Activated T-helper 1 cell treated with anti-CD3 and anti-CD28 coated beads, Interleukin-12 subunit alpha, Interleukin-12 subunit beta, Interleukin-2, Interleukin-4 antibody, amounts not matched to agents 30 ng/mL and 10 ng/mL and 1 ng/mL, durations not matched to agents 14 hours and 24 hours and 36 hours (primary cell): Measurements from ENCODE around the gene EIF5. TPM values are rescaled to one million over a fixed set of nuclear protein-coding genes. Genes with fewer than 3 reads are reported as not detected.

ENCODE experiments used
- DNase-seq: peaks from one replicate; pipeline ENCODE4 v3.0.0; 2021; ENCODE audit warnings: low spot score
- H3K27ac Mint-ChIP-seq: one replicate; pipeline ENCODE4 v1.8.0; 2021; ENCODE audit warnings: mild to moderate bottlenecking, mixed read lengths
- H3K27me3 Mint-ChIP-seq: one replicate; pipeline ENCODE4 v1.8.0; 2022; ENCODE audit warnings: mild to moderate bottlenecking, moderate library complexity, mixed read lengths; ENCODE audit not compliant: insufficient read depth
- H3K36me3 Mint-ChIP-seq: one replicate; pipeline ENCODE4 v1.8.0; 2021; ENCODE audit warnings: low read depth, mixed read lengths
- H3K4me1 Mint-ChIP-seq: one replicate; pipeline ENCODE4 v1.8.0; 2021; ENCODE audit warnings: low read depth, mixed read lengths
- H3K4me3 Mint-ChIP-seq: one replicate; pipeline ENCODE4 v1.8.0; 2021; ENCODE audit warnings: mild to moderate bottlenecking, moderate library complexity, mixed read lengths
- H3K9me3 Mint-ChIP-seq: one replicate; pipeline ENCODE4 v1.8.0; 2021; ENCODE audit warnings: mixed read lengths
- intact Hi-C: fragments of 100-400 bp; cut with micrococcal nuclease; formaldehyde crosslinking; loops from one replicate; pipeline ENCODE4 v1.15.1; 2024
- total RNA-seq: library from RNA; stranded (reverse); gene quantifications from 2 replicates; pipeline ENCODE4 v1.2.3, GENCODE V29; 2022

The EIF5 gene
- total RNA-seq, 1 donor from 2014 or later, result 292 TPM

GRCh38 chr14:103388664-103389063 is 54.6 kb downstream of the EIF5 start:
- no peaks in the 10 kb centered on the region for H3K9me3 Mint-ChIP-seq
- peaks cover 2% of the 10 kb centered on the region for H3K27me3 Mint-ChIP-seq
- no peak overlapping the region for H3K27ac Mint-ChIP-seq
- intact Hi-C loops, result loop anchor here (5.0 kb wide), 1 partner anchor 39 kb away; no protein-coding TSS in a partner anchor
- H3K4me3 Mint-ChIP-seq, result peak overlapping the region; percentile 34
- peaks cover 4% of the 10 kb centered on the region for H3K36me3 Mint-ChIP-seq
- peaks cover 54% of the 10 kb centered on the region for H3K4me1 Mint-ChIP-seq
- no peak for DNase-seq

GRCh38 chr14:103390605-103391004 is 56.6 kb downstream of the EIF5 start:
- intact Hi-C loops, result no loop called here
- H3K27ac Mint-ChIP-seq, result no peak overlapping the region
- H3K36me3 Mint-ChIP-seq, result peaks cover 4% of the 10 kb centered on the region
- H3K4me1 Mint-ChIP-seq, result peaks cover 59% of the 10 kb centered on the region
- no peaks in the 10 kb centered on the region for H3K9me3 Mint-ChIP-seq
- DNase-seq, result no peak
- H3K27me3 Mint-ChIP-seq, result no peaks in the 10 kb centered on the region
- H3K4me3 Mint-ChIP-seq, result no peak overlapping the region

GRCh38 chr14:103391048-103391447 is 57.0 kb downstream of the EIF5 start:
- Mint-ChIP-seq H3K9me3 (no peaks in the 10 kb centered on the region), H3K36me3 (peaks cover 2% of the 10 kb centered on the region), H3K4me3 (no peak overlapping the region), H3K27me3 (no peaks in the 10 kb centered on the region), H3K4me1 (peaks cover 61% of the 10 kb centered on the region), H3K27ac (no peak overlapping the region)
- DNase-seq, result no peak
- intact Hi-C loops, result no loop called here

- no peaks in the 10 kb centered on the region for H3K9me3 Mint-ChIP-seq
- no peaks in the 10 kb centered on the region for H3K27me3 Mint-ChIP-seq
- peaks cover 57% of the 10 kb centered on the region for H3K4me1 Mint-ChIP-seq
- peaks cover under 1% of the 10 kb centered on the region for H3K36me3 Mint-ChIP-seq
- intact Hi-C loops, result no loop called here
- DNase-seq, result no peak
- no peak overlapping the region for H3K4me3 Mint-ChIP-seq
- H3K27ac Mint-ChIP-seq, result no peak overlapping the region
These were observed 58.1 kb downstream of the EIF5 start for GRCh38 chr14:103392106-103392505.

GRCh38 chr14:103392572-103392971 is 58.5 kb downstream of the EIF5 start:
- Mint-ChIP-seq H3K27ac (no peak overlapping the region), H3K27me3 (no peaks in the 10 kb centered on the region), H3K36me3 (no peaks in the 10 kb centered on the region), H3K4me1 (peaks cover 52% of the 10 kb centered on the region), H3K9me3 (no peaks in the 10 kb centered on the region), H3K4me3 (no peak overlapping the region)
- intact Hi-C loops, result no loop called here
- DNase-seq, result no peak

- Mint-ChIP-seq H3K4me1 (peaks cover 47% of the 10 kb centered on the region), H3K4me3 (no peak overlapping the region), H3K27ac (no peak overlapping the region), H3K27me3 (no peaks in the 10 kb centered on the region), H3K9me3 (no peaks in the 10 kb centered on the region), H3K36me3 (no peaks in the 10 kb centered on the region)
- DNase-seq, result no peak
- intact Hi-C loops, result no loop called here
These were observed 59.0 kb downstream of the EIF5 start for GRCh38 chr14:103393070-103393469.

GRCh38 chr14:103393676-103394626 is 59.9 kb downstream of the EIF5 start:
- intact Hi-C loops, result loop anchor here (1.0 to 2.0 kb wide), 2 partner anchors 8 to 59 kb away; partner anchors contain the start of gene EIF5
- H3K27me3 Mint-ChIP-seq, result no peaks in the 10 kb centered on the region
- peak overlapping the region; percentile 0 for H3K4me3 Mint-ChIP-seq
- peaks cover 43% of the 10 kb centered on the region for H3K4me1 Mint-ChIP-seq
- H3K9me3 Mint-ChIP-seq, result no peaks in the 10 kb centered on the region
- no peaks in the 10 kb centered on the region for H3K36me3 Mint-ChIP-seq
- no peak overlapping the region for H3K27ac Mint-ChIP-seq
- DNase-seq, result no peak

Other genes starting within 250 kb of the EIF5 start
- gene EXOC3L4, start 239.5 kb upstream of the EIF5 start, total RNA-seq, result not detected in 2 replicates
- 2.3 and 2.4 TPM in 2 replicates for gene TNFAIP2, start 210.8 kb upstream of the EIF5 start, total RNA-seq
- 89.6 and 90.6 TPM in 2 replicates for gene MARK3, start 51.2 kb downstream of the EIF5 start, total RNA-seq
- gene CKB, start 188.6 kb downstream of the EIF5 start, total RNA-seq, result 13.7 and 16.0 TPM in 2 replicates
- 23.4 and 23.7 TPM in 2 replicates for gene TRMT61A, start 195.0 kb downstream of the EIF5 start, total RNA-seq
- gene BAG5, start 228.4 kb downstream of the EIF5 start, total RNA-seq, result 33.8 and 34.1 TPM in 2 replicates
- gene COA8, start 228.7 kb downstream of the EIF5 start, total RNA-seq, result 37.2 and 39.7 TPM in 2 replicates